Liver (tissue), 3 donors: ENCODE data around the gene ZNF546.

Source experiments
- ATF3 ChIP-seq: IDR thresholded peaks from 2 replicates; pipeline ENCODE4 v1.6.1; 2016; ENCODE audit warnings: antibody characterized with exemption
- CTCF ChIP-seq: fragments of 150-350 bp; IDR thresholded peaks from 2 replicates; pipeline ENCODE4 v1.5.1; 2017; ENCODE audit warnings: improper control_type of control experiment, low read depth, low read length; ENCODE audit not compliant: missing input control
- MAX ChIP-seq: IDR thresholded peaks from 2 replicates; pipeline ENCODE4 v1.6.1; 2016; ENCODE audit warnings: antibody characterized with exemption
- SP1 ChIP-seq: IDR thresholded peaks from 2 replicates; pipeline ENCODE4 v1.6.1; 2018; ENCODE audit warnings: antibody characterized with exemption, mild to moderate bottlenecking
- TAF1 ChIP-seq: conservative IDR thresholded peaks from 2 replicates; pipeline ENCODE4 v1.6.1; 2016; ENCODE audit warnings: antibody characterized with exemption, mild to moderate bottlenecking
- donor health status: healthy.
- donor health status: healthy.

GRCh38 chr19:39994361-39994760, 2.5 kb upstream of the ZNF546 start:
- TF ChIP-seq CTCF: no peak
- TF ChIP-seq TAF1: no peak
- TF ChIP-seq SP1: no peak
- no peak for TF ChIP-seq ATF3
- no peak for TF ChIP-seq MAX
